Natural killer cell (primary cell): ENCODE data around the gene FDPS. TPM values are rescaled to one million over a fixed set of nuclear protein-coding genes. Genes with fewer than 3 reads are reported as not detected.

Experiments
- ATAC-seq, 3 donors: fragments of 150-1000 bp in 2 of 3; fragments of 200-7000 bp in 1 of 3; cut with Tn5 transposase; 1 replicate in 1 of 3; 2 replicates in 2 of 3; pipeline ENCODE4 v1.10.0; 2021; ENCODE audit warnings: mild to moderate bottlenecking in 2 of 3, moderate library complexity in 2 of 3
- DNase-seq, 2 donors: peaks; one replicate each; pipeline versions ENCODE4 v3.0.0 to v3.0.0-alpha.2; 2013 to 2021; ENCODE audit warnings: mixed read lengths in 1 of 2
- H3K27ac ChIP-seq: one replicate; pipeline ENCODE4 v1.5.1; 2013; ENCODE audit warnings: mild to moderate bottlenecking, low read length
- H3K27me3 ChIP-seq: one replicate; pipeline ENCODE4 v1.6.1; 2013; ENCODE audit warnings: low read length; ENCODE audit not compliant: control insufficient read depth, insufficient read depth
- H3K36me3 ChIP-seq: one replicate; pipeline ENCODE4 v1.6.1; 2013; ENCODE audit warnings: low read length; ENCODE audit not compliant: control insufficient read depth, insufficient read depth
- H3K4me1 ChIP-seq: one replicate; pipeline ENCODE4 v1.6.1; 2013; ENCODE audit warnings: low read length; ENCODE audit not compliant: control insufficient read depth, insufficient read depth
- H3K4me3 ChIP-seq: one replicate; pipeline ENCODE4 v1.5.1; 2013; ENCODE audit warnings: low read length
- H3K9me3 ChIP-seq: one replicate; pipeline ENCODE4 v1.6.1; 2013; ENCODE audit warnings: low read length; ENCODE audit not compliant: control insufficient read depth, insufficient read depth
- H3K27ac Mint-ChIP-seq, 2 donors: one replicate each; pipeline ENCODE4 v1.8.0; 2022; ENCODE audit warnings: mild to moderate bottlenecking in 2 of 2, mixed read lengths in 2 of 2, moderate library complexity in 1 of 2
- H3K27me3 Mint-ChIP-seq, 2 donors: one replicate each; pipeline ENCODE4 v1.8.0; 2022; ENCODE audit warnings: low read depth in 2 of 2, mixed read lengths in 2 of 2
- H3K36me3 Mint-ChIP-seq: one replicate; pipeline ENCODE4 v1.8.0; 2022; ENCODE audit warnings: mixed read lengths
- H3K4me1 Mint-ChIP-seq, 2 donors: one replicate each; pipeline ENCODE4 v1.8.0; 2022; ENCODE audit warnings: mixed read lengths in 2 of 2
- H3K4me3 Mint-ChIP-seq: one replicate; pipeline ENCODE4 v1.8.0; 2022; ENCODE audit warnings: mild to moderate bottlenecking, moderate library complexity, mixed read lengths
- H3K9me3 Mint-ChIP-seq, 2 donors: one replicate each; pipeline ENCODE4 v1.8.0; 2022; ENCODE audit warnings: mixed read lengths in 2 of 2
- WGBS: methylation state at CpG from one replicate; pipeline ENCODE4 v1.1.7; 2013; ENCODE audit warnings: missing lambda C conversion rate; ENCODE audit not compliant: insufficient coverage; 5-methylcytosine and 5-hydroxymethylcytosine counted together
- intact Hi-C: fragments of 100-400 bp; cut with micrococcal nuclease; formaldehyde crosslinking; loops from one replicate; pipeline ENCODE4 v1.14.2; 2022
- total RNA-seq, 4 donors: library from RNA; stranded (reverse); fragments of 120-200 nt in 1 of 4; gene quantifications; one replicate each; pipeline versions ENCODE4 v1.2.3 to v1.2.4, GENCODE V29; 2013 to 2022
- TF ChIP-seq, protein P1 (sequence below): fragments of 200-600 bp; IDR thresholded peaks from one replicate; pipeline ENCODE4 v1.8.0; 2022; ENCODE audit warnings: antibody characterized with exemption

FDPS gene
- total RNA-seq = 100 to 1,000 TPM; 105 to 110 (median 105) TPM
- 103 TPM for total RNA-seq (2013)

GRCh38 chr1:155308493-155309422, at the start of gene FDPS:
Gene FDPS, plus strand, starts transcription at chr1:155308866. Its CDS starts 924 bp downstream, at chr1:155309790.
- H3K27ac ChIP-seq = peak within 1 kb of the TSS; percentile 94
- H3K4me3 ChIP-seq = peak within 1 kb of the TSS; percentile 67
- peaks cover 27% of the 10 kb centered on the region for H3K4me1 ChIP-seq
- intact Hi-C loops = loop anchor here (1.0 to 2.0 kb wide), 4 partner anchors 15 to 64 kb away; partner anchors contain the start of gene SCAMP3
- peak within 1 kb of the TSS; percentile 97 for H3K4me3 Mint-ChIP-seq
- no peaks in the 10 kb centered on the region for H3K9me3 ChIP-seq
- peaks cover 20 to 28% of the 10 kb centered on the region in 2 donors for H3K4me1 Mint-ChIP-seq
- DNase-seq (peak; percentile 93 to 99), ATAC-seq (peak; percentile 94 to 99 (median 96))
- H3K9me3 Mint-ChIP-seq = no peaks in the 10 kb centered on the region
- WGBS = under 1% methylated on average over 51 of the region's 51 CpGs
- H3K36me3 ChIP-seq = peaks cover 9% of the 10 kb centered on the region
- H3K27me3 ChIP-seq = no peaks in the 10 kb centered on the region
- no peaks in the 10 kb centered on the region for H3K27me3 Mint-ChIP-seq
- TF ChIP-seq, protein P1, sequence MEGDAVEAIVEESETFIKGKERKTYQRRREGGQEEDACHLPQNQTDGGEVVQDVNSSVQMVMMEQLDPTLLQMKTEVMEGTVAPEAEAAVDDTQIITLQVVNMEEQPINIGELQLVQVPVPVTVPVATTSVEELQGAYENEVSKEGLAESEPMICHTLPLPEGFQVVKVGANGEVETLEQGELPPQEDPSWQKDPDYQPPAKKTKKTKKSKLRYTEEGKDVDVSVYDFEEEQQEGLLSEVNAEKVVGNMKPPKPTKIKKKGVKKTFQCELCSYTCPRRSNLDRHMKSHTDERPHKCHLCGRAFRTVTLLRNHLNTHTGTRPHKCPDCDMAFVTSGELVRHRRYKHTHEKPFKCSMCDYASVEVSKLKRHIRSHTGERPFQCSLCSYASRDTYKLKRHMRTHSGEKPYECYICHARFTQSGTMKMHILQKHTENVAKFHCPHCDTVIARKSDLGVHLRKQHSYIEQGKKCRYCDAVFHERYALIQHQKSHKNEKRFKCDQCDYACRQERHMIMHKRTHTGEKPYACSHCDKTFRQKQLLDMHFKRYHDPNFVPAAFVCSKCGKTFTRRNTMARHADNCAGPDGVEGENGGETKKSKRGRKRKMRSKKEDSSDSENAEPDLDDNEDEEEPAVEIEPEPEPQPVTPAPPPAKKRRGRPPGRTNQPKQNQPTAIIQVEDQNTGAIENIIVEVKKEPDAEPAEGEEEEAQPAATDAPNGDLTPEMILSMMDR = no peak
- peak within 1 kb of the TSS; percentile 97 to 98 for H3K27ac Mint-ChIP-seq
- no peaks in the 10 kb centered on the region for H3K36me3 Mint-ChIP-seq

DNA sequence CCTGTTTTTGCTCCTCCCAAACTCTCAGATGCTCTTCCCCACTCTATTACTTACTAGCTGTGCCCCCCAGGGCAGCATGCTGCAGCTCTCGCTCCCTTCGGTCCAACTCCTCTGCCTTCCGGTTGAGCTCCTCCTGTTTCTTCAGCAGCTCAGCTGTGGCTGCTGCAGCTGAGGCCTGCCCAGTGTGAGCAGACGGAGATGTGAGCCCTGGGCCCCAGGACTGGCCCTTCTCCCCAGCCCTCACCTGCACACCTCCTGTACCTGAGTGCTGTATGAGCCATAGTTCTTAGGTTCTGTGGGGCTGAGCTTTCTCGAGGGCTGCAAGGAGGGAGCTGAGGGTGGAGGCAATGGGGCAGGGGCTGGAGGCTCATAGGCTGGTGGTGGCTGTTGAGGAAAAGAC, 48.4 kb upstream of the FDPS start:
- intact Hi-C loops = no loop called here
- H3K27me3 Mint-ChIP-seq = no peaks in the 10 kb centered on the region
- H3K27ac Mint-ChIP-seq = peak overlapping the region; percentile 37 to 46
- DNase-seq = no peak
- H3K36me3 Mint-ChIP-seq = peaks cover 9% of the 10 kb centered on the region
- H3K4me3 Mint-ChIP-seq = peak overlapping the region; percentile 21
- H3K4me3 ChIP-seq = no peak overlapping the region
- no peak for ATAC-seq
- H3K9me3 Mint-ChIP-seq = no peaks in the 10 kb centered on the region
- H3K27me3 ChIP-seq = no peaks in the 10 kb centered on the region
- 91% methylated on average over 5 of the region's 5 CpGs for WGBS
- H3K27ac ChIP-seq = no peak overlapping the region
- peaks cover 28% of the 10 kb centered on the region for H3K4me1 ChIP-seq
- TF ChIP-seq, protein P1 = no peak
- peaks cover 44 to 46% of the 10 kb centered on the region in 2 donors for H3K4me1 Mint-ChIP-seq
- peaks cover 42% of the 10 kb centered on the region for H3K36me3 ChIP-seq
- H3K9me3 ChIP-seq = no peaks in the 10 kb centered on the region

DNA sequence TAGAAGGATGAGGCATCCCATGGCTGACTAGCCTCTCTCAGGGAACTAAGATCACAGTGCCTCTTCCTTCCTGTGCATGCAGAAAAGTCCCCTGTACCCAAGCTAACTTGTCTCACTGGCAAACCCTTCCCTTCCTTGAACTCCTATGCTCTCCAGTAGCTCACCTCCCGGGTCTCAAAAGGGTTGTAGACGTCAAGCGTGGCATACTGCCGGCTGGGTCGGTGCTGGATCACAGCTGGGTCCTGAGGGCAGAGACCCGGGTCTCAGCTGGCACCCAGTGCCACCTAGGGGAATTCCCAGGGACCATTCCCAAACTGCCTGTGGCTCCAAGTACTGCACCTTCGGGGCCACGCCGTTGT, 47.2 kb upstream of the FDPS start:
- Mint-ChIP-seq H3K4me1 (peaks cover 34 to 38% of the 10 kb centered on the region in 2 donors), H3K27me3 (no peaks in the 10 kb centered on the region), H3K9me3 (no peaks in the 10 kb centered on the region), H3K36me3 (peaks cover 14% of the 10 kb centered on the region), H3K4me3 (peak overlapping the region; percentile 99), H3K27ac (peak overlapping the region; percentile 91 to 98)
- peak in 1 of 2 donors; percentile 58 for DNase-seq
- Histone ChIP-seq H3K27ac (peak overlapping the region; percentile 58), H3K9me3 (no peaks in the 10 kb centered on the region), H3K36me3 (peaks cover 47% of the 10 kb centered on the region), H3K27me3 (no peaks in the 10 kb centered on the region), H3K4me1 (peaks cover 20% of the 10 kb centered on the region), H3K4me3 (peak overlapping the region; percentile 84)
- no peak for ATAC-seq
- intact Hi-C loops = no loop called here
- WGBS = 1% methylated on average over 9 of the region's 9 CpGs
- TF ChIP-seq, protein P1 = no peak
